Measurements from ENCODE around the gene BACE1-AS. TPM values are rescaled to one million over a fixed set of nuclear protein-coding genes. Genes with fewer than 3 reads are reported as not detected.

The BACE1-AS gene
- total and polyA plus RNA-seq, 12 donors = 4.0 to 35.1 (median 7.5) TPM

DNA sequence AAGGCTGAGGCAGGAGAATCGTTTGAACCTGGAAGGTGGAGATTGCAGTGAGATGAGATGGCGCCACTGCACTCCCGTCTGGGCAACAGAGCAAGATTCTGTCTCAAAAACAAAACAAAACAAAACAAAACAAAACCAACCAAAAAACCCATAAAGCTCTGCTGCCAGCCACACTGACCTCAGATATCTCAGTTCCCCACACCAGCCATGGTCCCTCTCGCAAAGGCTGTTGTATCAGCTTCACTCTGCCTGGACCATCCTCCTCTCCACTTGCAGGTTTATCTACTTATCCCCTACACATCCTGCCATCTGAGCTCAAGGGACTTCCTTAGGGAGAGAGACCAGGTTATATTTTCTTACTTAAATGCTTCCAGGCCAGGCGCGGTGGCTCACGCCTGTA, 11.1 kb downstream of the BACE1-AS start:
- Histone ChIP-seq H3K27me3 (no peaks in the 10 kb centered on the region), H3K4me1 (replicated peaks in 1 of 2) (peaks cover 7 to 20% of the 10 kb centered on the region in 2 donors), H3K27ac (no peak overlapping the region), H3K4me3 (no peak overlapping the region), H3K36me3 (replicated peaks in 1 of 2) (no peaks in the 10 kb centered on the region), H3K9me3 (replicated peaks in 1 of 3) (no peaks in the 10 kb centered on the region)
- intact Hi-C loops (cut with DNase I) = no loop called here
- 83 to 95% (median 91%) methylated on average over 6 to 7 of the region's 7 CpGs for WGBS, 4 donors
- DNase-seq = no peak
- TF ChIP-seq POLR2A (IDR thresholded peaks at IDR 0.05) = no peak
- TF ChIP-seq, protein P1, sequence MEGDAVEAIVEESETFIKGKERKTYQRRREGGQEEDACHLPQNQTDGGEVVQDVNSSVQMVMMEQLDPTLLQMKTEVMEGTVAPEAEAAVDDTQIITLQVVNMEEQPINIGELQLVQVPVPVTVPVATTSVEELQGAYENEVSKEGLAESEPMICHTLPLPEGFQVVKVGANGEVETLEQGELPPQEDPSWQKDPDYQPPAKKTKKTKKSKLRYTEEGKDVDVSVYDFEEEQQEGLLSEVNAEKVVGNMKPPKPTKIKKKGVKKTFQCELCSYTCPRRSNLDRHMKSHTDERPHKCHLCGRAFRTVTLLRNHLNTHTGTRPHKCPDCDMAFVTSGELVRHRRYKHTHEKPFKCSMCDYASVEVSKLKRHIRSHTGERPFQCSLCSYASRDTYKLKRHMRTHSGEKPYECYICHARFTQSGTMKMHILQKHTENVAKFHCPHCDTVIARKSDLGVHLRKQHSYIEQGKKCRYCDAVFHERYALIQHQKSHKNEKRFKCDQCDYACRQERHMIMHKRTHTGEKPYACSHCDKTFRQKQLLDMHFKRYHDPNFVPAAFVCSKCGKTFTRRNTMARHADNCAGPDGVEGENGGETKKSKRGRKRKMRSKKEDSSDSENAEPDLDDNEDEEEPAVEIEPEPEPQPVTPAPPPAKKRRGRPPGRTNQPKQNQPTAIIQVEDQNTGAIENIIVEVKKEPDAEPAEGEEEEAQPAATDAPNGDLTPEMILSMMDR (IDR thresholded peaks at IDR 0.05) = no peak

DNA sequence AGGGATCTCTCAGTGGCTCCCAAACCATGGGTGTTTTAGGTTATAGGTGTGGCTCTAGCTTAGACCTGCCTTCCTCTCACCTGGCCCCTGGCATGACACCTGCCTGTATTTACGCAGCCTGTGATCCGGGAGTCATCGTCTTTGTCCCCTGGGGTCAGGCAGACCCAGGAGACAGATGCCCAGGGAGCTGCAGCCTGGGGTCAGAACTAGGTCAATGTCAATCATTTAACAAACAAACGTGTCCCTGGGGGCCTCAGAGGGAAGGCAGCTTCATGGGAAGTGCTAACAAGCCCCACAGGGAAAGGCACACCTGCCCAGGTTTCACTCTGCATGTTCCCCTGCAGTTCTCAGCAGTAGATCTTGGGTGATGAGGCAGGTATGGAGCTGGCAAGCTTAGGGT, 12.0 kb downstream of the BACE1-AS start:
- no peak for DNase-seq
- intact Hi-C loops (cut with DNase I) = no loop called here

DNA sequence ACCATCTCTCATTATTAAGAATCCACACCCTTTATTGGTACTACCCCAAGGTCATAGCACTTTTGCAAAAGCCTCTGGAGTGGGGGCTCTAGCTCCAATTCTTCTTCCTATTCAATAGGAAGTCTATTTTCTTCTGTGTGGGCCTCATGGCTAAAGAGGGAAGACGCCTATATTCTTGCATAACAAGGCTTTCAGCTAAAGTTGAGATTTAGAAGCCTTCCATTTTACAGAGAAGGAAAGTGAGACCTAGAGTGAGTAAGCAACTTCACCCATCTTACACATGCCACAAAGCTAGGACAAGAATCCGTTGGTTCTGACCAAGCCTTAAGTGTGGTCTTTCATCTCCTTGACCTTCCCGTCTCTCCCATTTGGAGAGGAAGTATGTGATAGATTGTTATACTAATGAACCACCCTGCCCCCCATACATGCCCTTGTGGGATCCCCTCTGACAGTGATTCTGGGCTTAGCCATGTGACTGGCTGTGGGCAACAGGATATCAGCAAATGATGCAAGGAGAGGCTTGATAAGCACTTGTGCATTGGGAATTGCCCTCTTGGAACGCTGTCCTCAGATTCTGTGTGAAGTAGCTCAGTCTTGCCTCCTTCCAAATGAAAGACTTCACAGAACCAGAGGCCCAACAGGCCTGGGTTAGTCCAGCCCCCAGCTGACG, 12.6 kb downstream of the BACE1-AS start:
- no peaks in the 10 kb centered on the region for H3K9me3 ChIP-seq (replicated peaks in 1 of 3)
- DNase-seq = no peak
- no peak overlapping the region for H3K4me3 ChIP-seq
- intact Hi-C loops (cut with DNase I) = no loop called here
- WGBS, 4 donors = 84 to 88% (median 87%) methylated on average over 4 to 5 of the region's 5 CpGs
- no peaks in the 10 kb centered on the region for H3K36me3 ChIP-seq (replicated peaks in 1 of 2)
- H3K27me3 ChIP-seq = no peaks in the 10 kb centered on the region
- no peak for TF ChIP-seq POLR2A (IDR thresholded peaks at IDR 0.05)
- TF ChIP-seq, protein P1 (IDR thresholded peaks at IDR 0.05) = no peak
- peaks cover 7 to 20% of the 10 kb centered on the region in 2 donors for H3K4me1 ChIP-seq (replicated peaks in 1 of 2)
- no peak overlapping the region for H3K27ac ChIP-seq

More for the DNA sequence above, 12.0 kb downstream of the BACE1-AS start:
- TF ChIP-seq POLR2A (IDR thresholded peaks at IDR 0.05) = no peak
- H3K4me3 ChIP-seq = no peak overlapping the region
- no peaks in the 10 kb centered on the region for H3K36me3 ChIP-seq (replicated peaks in 1 of 2)
- H3K4me1 ChIP-seq (replicated peaks in 1 of 2) = peaks cover 7 to 20% of the 10 kb centered on the region in 2 donors
- H3K27ac ChIP-seq = no peak overlapping the region
- 67 to 78% (median 73%) methylated on average over 4 of the region's 4 CpGs for WGBS, 4 donors
- H3K27me3 ChIP-seq = no peaks in the 10 kb centered on the region
- no peaks in the 10 kb centered on the region for H3K9me3 ChIP-seq (replicated peaks in 1 of 3)

DNA sequence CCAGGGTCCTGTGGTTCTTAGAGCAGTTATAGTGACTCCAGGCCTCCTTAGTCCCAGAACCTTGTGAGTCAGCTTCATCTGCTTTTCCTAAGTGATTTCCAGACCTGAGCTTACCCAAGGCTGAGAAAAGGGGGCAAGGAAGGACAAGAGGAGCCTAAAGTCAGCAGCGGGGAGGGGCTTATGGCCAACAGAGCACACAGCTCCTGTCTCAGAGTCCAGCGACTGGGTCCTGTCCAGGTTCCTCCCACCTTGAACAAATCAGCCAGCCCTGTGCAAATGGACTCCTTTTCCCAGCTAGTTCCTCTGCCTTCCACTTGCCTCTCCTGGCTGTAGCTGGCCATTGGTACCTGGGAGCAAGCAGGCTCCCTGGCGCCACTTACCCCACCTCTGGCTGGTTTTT, 14.0 kb downstream of the BACE1-AS start:
- Histone ChIP-seq H3K36me3 (replicated peaks in 1 of 2) (no peaks in the 10 kb centered on the region), H3K4me3 (no peak overlapping the region), H3K9me3 (replicated peaks in 1 of 3) (no peaks in the 10 kb centered on the region), H3K27me3 (no peaks in the 10 kb centered on the region), H3K4me1 (replicated peaks in 1 of 2) (peaks cover 4 to 8% of the 10 kb centered on the region in 2 donors), H3K27ac (no peak overlapping the region)
- intact Hi-C loops (cut with DNase I) = no loop called here
- WGBS, 4 donors = 94 to 98% (median 97%) methylated on average over 3 of the region's 3 CpGs
- TF ChIP-seq, protein P1 (IDR thresholded peaks at IDR 0.05) = no peak
- no peak for TF ChIP-seq POLR2A (IDR thresholded peaks at IDR 0.05)
- no peak for DNase-seq

DNA sequence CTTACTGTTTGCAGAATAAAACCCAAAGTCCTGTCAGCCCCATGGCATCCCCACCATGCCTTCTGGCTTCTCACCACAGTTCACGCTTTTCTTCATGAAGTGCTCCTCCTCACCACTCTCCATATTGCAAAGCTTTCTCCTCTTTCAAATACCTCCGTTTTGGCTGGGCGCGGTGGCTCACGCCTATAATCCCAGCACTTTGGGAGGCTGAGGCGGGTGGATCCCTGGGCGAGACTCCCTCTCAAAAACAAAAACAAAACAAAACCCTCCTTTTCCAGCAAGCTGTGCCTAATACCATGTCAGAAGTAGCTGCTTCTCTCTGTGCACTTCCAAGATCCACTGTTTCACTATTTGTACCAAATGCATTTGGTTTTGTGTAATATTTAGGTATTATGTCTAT, 18.2 kb downstream of the BACE1-AS start:
- Histone ChIP-seq H3K27ac (no peak overlapping the region), H3K36me3 (replicated peaks in 1 of 2) (no peaks in the 10 kb centered on the region), H3K4me1 (replicated peaks in 1 of 2) (peaks cover 9 to 23% of the 10 kb centered on the region in 2 donors), H3K4me3 (no peak overlapping the region), H3K27me3 (no peaks in the 10 kb centered on the region), H3K9me3 (replicated peaks in 1 of 3) (no peaks in the 10 kb centered on the region)
- DNase-seq = no peak
- WGBS, 4 donors = 93 to 97% (median 96%) methylated on average over 7 of the region's 7 CpGs
- intact Hi-C loops (cut with DNase I) = no loop called here
- TF ChIP-seq, protein P1 (IDR thresholded peaks at IDR 0.05) = no peak
- TF ChIP-seq POLR2A (IDR thresholded peaks at IDR 0.05) = no peak

Measured in adrenal gland (tissue), 12 donors.